Measurements from ENCODE around the gene CEACAM1. TPM values are rescaled to one million over a fixed set of nuclear protein-coding genes. Genes with fewer than 3 reads are reported as not detected.
"Not testable (repeated sequence)": the region's sequence is repeated elsewhere in the genome, so short reads cannot be mapped to it uniquely, and the experiment has no call there.

Gene CEACAM1
- total RNA-seq, 4 donors from 2014 or later = 0.51 to 24.7 (median 6.5) TPM

GRCh38 chr19:42560731-42561130 lies 32.5 kb upstream of the CEACAM1 start:
- no peak for TF ChIP-seq POLR2A (IDR thresholded peaks at IDR 0.05)
- no peak for TF ChIP-seq CTCF (IDR thresholded peaks at IDR 0.05)
- Histone ChIP-seq H3K9me3 (no peaks in the 10 kb centered on the region), H3K36me3 (no peaks in the 10 kb centered on the region), H3K27ac (no peak overlapping the region), H3K27me3 (no peaks in the 10 kb centered on the region), H3K4me3 (no peak overlapping the region), H3K4me1 (no peaks in the 10 kb centered on the region)
- intact Hi-C loops (cut with DNase I; ENCODE audit: low total_unique reads) = no loop called here
- no peak for DNase-seq

GRCh38 chr19:42558450-42559150 lies 30.3 kb upstream of the CEACAM1 start:
- H3K4me1 ChIP-seq = no peaks in the 10 kb centered on the region
- H3K27ac ChIP-seq = no peak overlapping the region
- no peaks in the 10 kb centered on the region for H3K36me3 ChIP-seq
- H3K4me3 ChIP-seq = no peak overlapping the region
- no peak for TF ChIP-seq POLR2A (IDR thresholded peaks at IDR 0.05)
- no peak for TF ChIP-seq CTCF (IDR thresholded peaks at IDR 0.05)
- H3K27me3 ChIP-seq = no peaks in the 10 kb centered on the region
- no peak for DNase-seq
- no peaks in the 10 kb centered on the region for H3K9me3 ChIP-seq
- intact Hi-C loops (cut with DNase I; ENCODE audit: low total_unique reads) = no loop called here

- H3K36me3 ChIP-seq; H3K9me3 ChIP-seq; DNase-seq; H3K4me3 ChIP-seq; H3K4me1 ChIP-seq; H3K27ac ChIP-seq; intact Hi-C loops (cut with DNase I; ENCODE audit: low total_unique reads); H3K27me3 ChIP-seq: not testable (repeated sequence)
Measured at GRCh38 chr19:42557386-42557871, 29.1 kb upstream of the CEACAM1 start.

- H3K9me3 ChIP-seq = no peaks in the 10 kb centered on the region
- no peak overlapping the region for H3K27ac ChIP-seq
- DNase-seq = no peak
- TF ChIP-seq CTCF (IDR thresholded peaks at IDR 0.05) (no peak), POLR2A (IDR thresholded peaks at IDR 0.05) (no peak)
- no peaks in the 10 kb centered on the region for H3K27me3 ChIP-seq
- H3K4me3 ChIP-seq = no peak overlapping the region
- no peaks in the 10 kb centered on the region for H3K36me3 ChIP-seq
- no peaks in the 10 kb centered on the region for H3K4me1 ChIP-seq
- intact Hi-C loops (cut with DNase I; ENCODE audit: low total_unique reads) = no loop called here
Measured at GRCh38 chr19:42555801-42556200, 27.5 kb upstream of the CEACAM1 start.

GRCh38 chr19:42555317-42555716 lies 27.0 kb upstream of the CEACAM1 start:
- TF ChIP-seq CTCF (IDR thresholded peaks at IDR 0.05) = no peak
- no peak for TF ChIP-seq POLR2A (IDR thresholded peaks at IDR 0.05)
- H3K36me3 ChIP-seq = no peaks in the 10 kb centered on the region
- no peaks in the 10 kb centered on the region for H3K4me1 ChIP-seq
- H3K9me3 ChIP-seq = no peaks in the 10 kb centered on the region
- no peaks in the 10 kb centered on the region for H3K27me3 ChIP-seq
- intact Hi-C loops (cut with DNase I; ENCODE audit: low total_unique reads) = no loop called here
- DNase-seq = no peak
- H3K4me3 ChIP-seq = no peak overlapping the region
- no peak overlapping the region for H3K27ac ChIP-seq
